Neural progenitor cell (in vitro differentiated cells): ENCODE results near the gene BIRC6.

Experiments
- EZH2 ChIP-seq: fragments of 200-600 bp; sonication (generic); IDR thresholded peaks from 2 replicates; pipeline ENCODE4 v1.6.1; 2017; ENCODE audit warnings: antibody characterized with exemption, mild to moderate bottlenecking, moderate library complexity
- TF ChIP-seq, protein P1 (sequence below): fragments of 200-600 bp; sonication (generic); IDR thresholded peaks from 2 replicates; pipeline ENCODE4 v1.5.1; 2017; ENCODE audit warnings: antibody characterized with exemption, mild to moderate bottlenecking

DNA sequence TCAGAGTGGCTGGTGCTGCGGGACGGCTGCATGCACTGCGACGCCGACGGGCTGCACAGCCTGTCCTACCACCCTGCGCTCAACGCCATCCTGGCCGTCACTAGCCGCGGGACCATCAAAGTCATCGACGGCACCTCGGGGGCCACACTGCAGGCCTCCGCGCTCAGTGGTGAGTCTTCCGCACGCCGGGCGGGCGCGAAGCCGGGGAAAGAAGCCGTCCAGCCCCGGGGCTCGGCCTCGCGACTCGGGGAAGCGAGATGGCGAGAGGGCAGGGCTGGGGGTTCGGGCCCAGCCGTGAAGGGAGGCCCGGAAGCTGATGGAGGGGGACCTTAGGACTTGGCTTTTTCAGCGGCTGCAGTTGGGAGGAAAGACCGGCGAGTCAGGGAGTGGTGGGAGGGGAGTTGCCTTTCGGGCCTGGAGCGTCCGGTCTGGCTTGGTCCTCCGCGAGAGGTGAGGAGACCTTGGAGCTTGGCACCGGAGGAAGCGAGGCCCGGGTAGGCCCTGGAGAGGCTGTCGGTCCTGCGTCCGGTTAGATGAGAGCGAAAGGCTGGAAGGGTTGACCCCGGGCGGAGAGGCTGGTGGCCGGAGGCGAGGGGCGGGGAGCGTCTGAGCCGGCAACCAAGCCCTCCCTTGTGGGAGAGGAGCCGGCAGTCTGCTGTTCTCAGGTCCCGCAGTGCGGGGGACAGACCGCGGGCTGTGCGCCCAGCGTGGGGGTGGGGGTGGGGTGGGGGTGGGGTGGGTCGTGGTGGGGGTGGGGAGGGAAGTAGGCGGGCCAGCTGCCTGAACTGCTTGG is 691 bp downstream of the BIRC6 start:
- TF ChIP-seq, protein P1, sequence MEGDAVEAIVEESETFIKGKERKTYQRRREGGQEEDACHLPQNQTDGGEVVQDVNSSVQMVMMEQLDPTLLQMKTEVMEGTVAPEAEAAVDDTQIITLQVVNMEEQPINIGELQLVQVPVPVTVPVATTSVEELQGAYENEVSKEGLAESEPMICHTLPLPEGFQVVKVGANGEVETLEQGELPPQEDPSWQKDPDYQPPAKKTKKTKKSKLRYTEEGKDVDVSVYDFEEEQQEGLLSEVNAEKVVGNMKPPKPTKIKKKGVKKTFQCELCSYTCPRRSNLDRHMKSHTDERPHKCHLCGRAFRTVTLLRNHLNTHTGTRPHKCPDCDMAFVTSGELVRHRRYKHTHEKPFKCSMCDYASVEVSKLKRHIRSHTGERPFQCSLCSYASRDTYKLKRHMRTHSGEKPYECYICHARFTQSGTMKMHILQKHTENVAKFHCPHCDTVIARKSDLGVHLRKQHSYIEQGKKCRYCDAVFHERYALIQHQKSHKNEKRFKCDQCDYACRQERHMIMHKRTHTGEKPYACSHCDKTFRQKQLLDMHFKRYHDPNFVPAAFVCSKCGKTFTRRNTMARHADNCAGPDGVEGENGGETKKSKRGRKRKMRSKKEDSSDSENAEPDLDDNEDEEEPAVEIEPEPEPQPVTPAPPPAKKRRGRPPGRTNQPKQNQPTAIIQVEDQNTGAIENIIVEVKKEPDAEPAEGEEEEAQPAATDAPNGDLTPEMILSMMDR = no peak
- TF ChIP-seq EZH2 = no peak
